ENCODE results near the gene PRSS3. TPM values are rescaled to one million over a fixed set of nuclear protein-coding genes. Genes with fewer than 3 reads are reported as not detected.
"Not testable (repeated sequence)": the region's sequence is repeated elsewhere in the genome, so short reads cannot be mapped to it uniquely, and the experiment has no call there.

PRSS3 gene
- total RNA-seq, 1 donor from 2014 or later = not detected

DNA sequence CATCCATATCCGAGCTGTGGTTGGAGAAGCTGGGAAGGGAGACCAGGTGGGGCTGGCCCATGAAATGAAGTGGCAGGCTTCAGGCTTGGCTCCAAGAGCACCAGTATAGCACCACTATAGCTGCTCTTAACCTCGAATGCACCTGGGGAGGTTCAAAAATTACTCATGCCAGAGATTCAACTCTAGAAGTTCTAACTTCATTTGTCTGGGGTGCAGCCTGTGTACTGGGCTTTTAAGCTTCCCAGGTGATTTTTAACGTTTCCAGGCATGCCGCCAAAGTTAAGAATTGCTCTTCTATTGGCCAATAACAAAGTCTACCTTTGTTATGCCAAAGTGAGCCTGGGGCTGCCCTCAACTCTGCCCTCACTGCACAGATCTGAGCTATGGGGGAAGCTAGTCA, 458 bp downstream of the PRSS3 start:
- Histone ChIP-seq H3K4me3 (no peak overlapping the region), H3K9me3 (replicated peaks) (no peaks in the 10 kb centered on the region), H3K27ac (replicated peaks) (no peak overlapping the region), H3K4me1 (no peaks in the 10 kb centered on the region), H3K27me3 (ENCODE audit: low read depth) (peaks cover 4% of the 10 kb centered on the region), H3K36me3 (no peaks in the 10 kb centered on the region)
- intact Hi-C loops (cut with micrococcal nuclease) = no loop called here
- TF ChIP-seq, protein P1, sequence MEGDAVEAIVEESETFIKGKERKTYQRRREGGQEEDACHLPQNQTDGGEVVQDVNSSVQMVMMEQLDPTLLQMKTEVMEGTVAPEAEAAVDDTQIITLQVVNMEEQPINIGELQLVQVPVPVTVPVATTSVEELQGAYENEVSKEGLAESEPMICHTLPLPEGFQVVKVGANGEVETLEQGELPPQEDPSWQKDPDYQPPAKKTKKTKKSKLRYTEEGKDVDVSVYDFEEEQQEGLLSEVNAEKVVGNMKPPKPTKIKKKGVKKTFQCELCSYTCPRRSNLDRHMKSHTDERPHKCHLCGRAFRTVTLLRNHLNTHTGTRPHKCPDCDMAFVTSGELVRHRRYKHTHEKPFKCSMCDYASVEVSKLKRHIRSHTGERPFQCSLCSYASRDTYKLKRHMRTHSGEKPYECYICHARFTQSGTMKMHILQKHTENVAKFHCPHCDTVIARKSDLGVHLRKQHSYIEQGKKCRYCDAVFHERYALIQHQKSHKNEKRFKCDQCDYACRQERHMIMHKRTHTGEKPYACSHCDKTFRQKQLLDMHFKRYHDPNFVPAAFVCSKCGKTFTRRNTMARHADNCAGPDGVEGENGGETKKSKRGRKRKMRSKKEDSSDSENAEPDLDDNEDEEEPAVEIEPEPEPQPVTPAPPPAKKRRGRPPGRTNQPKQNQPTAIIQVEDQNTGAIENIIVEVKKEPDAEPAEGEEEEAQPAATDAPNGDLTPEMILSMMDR (IDR thresholded peaks at IDR 0.05; ENCODE audit: borderline replicate concordance) = no peak
- DNase-seq = no peak

DNA sequence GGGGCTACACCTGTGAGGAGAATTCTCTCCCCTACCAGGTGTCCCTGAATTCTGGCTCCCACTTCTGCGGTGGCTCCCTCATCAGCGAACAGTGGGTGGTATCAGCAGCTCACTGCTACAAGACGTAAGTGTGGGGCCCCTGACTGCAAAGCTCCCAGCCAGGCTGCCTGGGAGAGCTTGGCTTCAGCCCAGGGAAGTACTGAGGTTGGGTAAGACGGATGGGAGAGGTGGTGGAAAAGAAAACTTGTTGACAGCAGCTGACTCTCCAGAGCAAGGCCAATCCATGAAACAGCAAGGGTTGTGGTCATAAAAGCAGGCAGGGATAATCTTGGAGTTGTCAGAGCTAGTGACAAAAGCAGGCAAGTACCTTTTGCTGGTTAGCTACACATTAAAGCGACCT, 1.3 kb downstream of the PRSS3 start:
- H3K4me1 ChIP-seq; intact Hi-C loops (cut with micrococcal nuclease); H3K36me3 ChIP-seq; H3K4me3 ChIP-seq; H3K27me3 ChIP-seq (ENCODE audit: low read depth); H3K9me3 ChIP-seq (replicated peaks); DNase-seq; H3K27ac ChIP-seq (replicated peaks): not testable (repeated sequence)

DNA sequence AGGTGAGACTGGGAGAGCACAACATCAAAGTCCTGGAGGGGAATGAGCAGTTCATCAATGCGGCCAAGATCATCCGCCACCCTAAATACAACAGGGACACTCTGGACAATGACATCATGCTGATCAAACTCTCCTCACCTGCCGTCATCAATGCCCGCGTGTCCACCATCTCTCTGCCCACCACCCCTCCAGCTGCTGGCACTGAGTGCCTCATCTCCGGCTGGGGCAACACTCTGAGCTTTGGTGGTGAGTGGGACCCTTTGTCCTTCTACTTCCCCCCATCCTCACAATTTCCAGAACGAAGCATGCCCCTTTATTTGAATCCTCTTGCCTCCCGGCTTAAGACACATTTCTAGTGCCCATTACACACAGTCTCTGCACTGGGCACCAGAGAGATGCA, 2.5 kb downstream of the PRSS3 start:
- Histone ChIP-seq H3K4me1 (no peaks in the 10 kb centered on the region), H3K4me3 (no peak overlapping the region), H3K9me3 (replicated peaks) (no peaks in the 10 kb centered on the region), H3K27me3 (ENCODE audit: low read depth) (peaks cover 4% of the 10 kb centered on the region), H3K27ac (replicated peaks) (no peak overlapping the region), H3K36me3 (no peaks in the 10 kb centered on the region)
- intact Hi-C loops (cut with micrococcal nuclease) = no loop called here
- DNase-seq = no peak
- TF ChIP-seq, protein P1 (IDR thresholded peaks at IDR 0.05; ENCODE audit: borderline replicate concordance) = no peak

DNA sequence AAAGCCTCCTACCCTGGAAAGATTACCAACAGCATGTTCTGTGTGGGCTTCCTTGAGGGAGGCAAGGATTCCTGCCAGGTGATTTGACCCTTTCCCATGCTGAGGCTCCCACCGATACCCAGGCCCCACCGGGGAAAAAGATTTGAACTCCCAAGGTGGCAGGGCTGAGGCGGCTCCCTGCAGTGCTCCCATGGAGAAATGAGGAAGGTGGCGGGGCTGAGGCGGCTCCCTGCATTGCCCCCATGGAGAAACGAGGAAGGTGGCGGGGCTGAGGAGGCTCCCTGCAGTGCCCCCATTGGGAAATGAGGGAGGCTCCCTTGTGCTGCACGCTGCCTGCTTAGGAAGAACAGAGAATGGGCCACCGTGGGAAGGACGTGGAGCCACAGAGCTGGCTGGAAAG, 3.2 kb downstream of the PRSS3 start:
- intact Hi-C loops (cut with micrococcal nuclease) = no loop called here
- H3K4me1 ChIP-seq = no peaks in the 10 kb centered on the region
- no peak overlapping the region for H3K4me3 ChIP-seq
- H3K9me3 ChIP-seq (replicated peaks) = no peaks in the 10 kb centered on the region
- peaks cover 4% of the 10 kb centered on the region for H3K27me3 ChIP-seq (ENCODE audit: low read depth)
- TF ChIP-seq, protein P1 (IDR thresholded peaks at IDR 0.05; ENCODE audit: borderline replicate concordance) = no peak
- no peak for DNase-seq
- no peaks in the 10 kb centered on the region for H3K36me3 ChIP-seq
- no peak overlapping the region for H3K27ac ChIP-seq (replicated peaks)

DNA sequence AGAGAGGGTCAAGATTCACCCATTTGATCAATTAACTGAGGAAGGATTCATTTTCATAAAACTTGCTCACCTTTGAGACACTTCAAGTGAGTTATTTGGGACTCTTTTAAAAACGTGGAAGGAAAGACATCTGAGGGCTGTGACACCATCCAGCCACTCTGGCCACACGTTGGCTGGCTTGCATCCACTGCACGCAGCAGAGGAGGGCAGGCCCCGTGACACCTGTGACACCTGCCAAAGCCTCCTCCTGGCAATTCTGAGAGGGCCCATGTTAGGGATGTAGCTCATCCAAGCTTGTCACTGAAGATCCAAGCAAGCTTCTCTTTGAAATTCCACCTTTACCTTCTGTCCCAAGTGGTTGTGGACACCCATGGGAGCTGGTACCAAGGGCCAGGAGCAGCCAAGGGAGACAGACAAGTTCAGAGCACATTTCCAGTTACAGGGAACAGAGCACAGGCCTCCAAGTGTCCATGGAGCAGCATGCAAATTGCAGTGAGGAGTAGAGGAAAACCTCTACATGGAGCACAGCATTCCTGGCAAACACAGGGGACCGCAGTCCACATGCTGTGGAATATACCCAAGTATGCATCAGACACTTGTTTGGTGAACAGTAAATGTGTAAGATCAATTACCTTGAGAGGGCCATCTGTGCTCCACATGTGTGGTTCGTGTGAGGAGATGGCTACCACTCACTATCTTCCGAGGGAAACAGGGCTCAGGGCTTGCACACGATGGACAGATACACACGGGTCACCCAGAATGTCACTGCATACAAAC, 4.8 kb downstream of the PRSS3 start:
- H3K4me1 ChIP-seq = no peaks in the 10 kb centered on the region
- no peak for DNase-seq
- intact Hi-C loops (cut with micrococcal nuclease) = no loop called here
- H3K27me3 ChIP-seq (ENCODE audit: low read depth) = peaks cover 4% of the 10 kb centered on the region
- H3K4me3 ChIP-seq = no peak overlapping the region
- H3K36me3 ChIP-seq = no peaks in the 10 kb centered on the region
- TF ChIP-seq, protein P1 (IDR thresholded peaks at IDR 0.05; ENCODE audit: borderline replicate concordance) = no peak
- H3K27ac ChIP-seq (replicated peaks) = no peak overlapping the region
- H3K9me3 ChIP-seq (replicated peaks) = no peaks in the 10 kb centered on the region

DNA sequence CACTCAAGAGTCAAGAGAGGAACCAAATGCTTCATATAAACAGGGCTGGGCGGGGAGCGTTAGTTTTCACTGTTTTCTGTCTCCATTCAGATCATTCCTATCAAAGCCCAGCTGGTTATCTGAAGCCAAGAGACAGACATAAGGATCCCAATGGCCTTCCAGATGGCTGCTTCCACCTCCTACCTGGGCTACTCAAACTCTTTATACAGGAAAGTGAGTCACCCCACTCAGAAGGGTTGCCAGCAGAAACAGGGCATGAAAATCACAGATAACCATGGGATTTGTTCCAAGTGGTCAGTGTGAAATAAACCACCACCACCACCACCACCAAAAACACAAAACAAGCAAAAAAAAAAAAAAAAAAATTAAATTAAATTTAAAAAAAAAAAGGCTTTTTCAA, 5.5 kb downstream of the PRSS3 start:
- Histone ChIP-seq H3K27ac (replicated peaks) (no peak overlapping the region), H3K4me1 (no peaks in the 10 kb centered on the region), H3K27me3 (ENCODE audit: low read depth) (peaks cover 4% of the 10 kb centered on the region), H3K36me3 (no peaks in the 10 kb centered on the region), H3K9me3 (replicated peaks) (no peaks in the 10 kb centered on the region), H3K4me3 (no peak overlapping the region)
- no peak for DNase-seq
- TF ChIP-seq, protein P1 (IDR thresholded peaks at IDR 0.05; ENCODE audit: borderline replicate concordance) = no peak
- intact Hi-C loops (cut with micrococcal nuclease) = no loop called here

DNA sequence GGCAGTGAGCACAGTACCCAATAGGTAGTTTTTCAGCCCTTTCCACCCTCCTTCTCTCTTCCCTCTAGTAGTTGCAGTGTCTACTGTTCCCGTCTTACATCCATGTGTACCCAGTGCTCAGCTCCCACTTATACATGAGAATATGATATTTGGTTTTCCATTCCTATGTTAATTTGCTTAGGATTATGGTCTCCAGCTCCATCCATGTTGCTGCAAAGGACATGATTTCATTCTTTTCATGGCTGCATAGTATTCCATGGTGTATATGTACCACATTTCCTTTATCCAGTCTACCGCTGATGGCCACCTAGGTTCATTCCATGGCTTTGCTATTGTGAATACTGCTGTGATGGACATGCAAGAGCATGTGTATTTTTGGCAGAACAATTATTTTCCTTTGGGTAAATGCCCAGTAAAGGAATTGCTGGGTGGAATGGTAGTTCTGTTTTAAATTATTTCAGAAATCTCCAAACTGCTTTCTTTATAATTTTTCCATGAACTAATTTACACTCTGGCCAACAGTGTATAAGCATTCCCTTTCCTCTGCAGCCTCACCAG, 6.7 kb downstream of the PRSS3 start:
- H3K27ac ChIP-seq (replicated peaks); DNase-seq; H3K27me3 ChIP-seq (ENCODE audit: low read depth); H3K9me3 ChIP-seq (replicated peaks); H3K36me3 ChIP-seq; H3K4me1 ChIP-seq; intact Hi-C loops (cut with micrococcal nuclease); H3K4me3 ChIP-seq: not testable (repeated sequence)

DNA sequence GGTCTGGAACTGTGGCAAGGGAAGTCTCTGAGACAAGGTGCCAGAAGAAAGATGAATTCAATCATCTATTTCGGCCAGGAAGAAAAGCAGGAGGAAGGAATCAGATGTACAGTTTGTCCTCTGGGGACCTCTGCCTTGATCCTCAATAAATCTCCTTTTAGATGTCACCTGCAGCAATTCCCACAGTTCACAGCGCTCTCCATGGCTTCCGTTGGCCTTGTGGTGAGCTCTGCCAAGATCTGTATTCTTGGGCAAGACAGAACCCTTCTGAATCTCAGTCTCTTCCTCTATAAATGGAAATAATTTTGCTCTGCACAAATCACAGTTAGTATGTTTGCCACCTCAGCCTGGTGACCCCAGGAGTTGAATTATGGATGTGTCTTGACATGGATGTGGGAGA, 8.8 kb downstream of the PRSS3 start:
- H3K27ac ChIP-seq (replicated peaks); H3K4me3 ChIP-seq; H3K4me1 ChIP-seq; DNase-seq; H3K27me3 ChIP-seq (ENCODE audit: low read depth); intact Hi-C loops (cut with micrococcal nuclease); H3K9me3 ChIP-seq (replicated peaks); H3K36me3 ChIP-seq: not testable (repeated sequence)

DNA sequence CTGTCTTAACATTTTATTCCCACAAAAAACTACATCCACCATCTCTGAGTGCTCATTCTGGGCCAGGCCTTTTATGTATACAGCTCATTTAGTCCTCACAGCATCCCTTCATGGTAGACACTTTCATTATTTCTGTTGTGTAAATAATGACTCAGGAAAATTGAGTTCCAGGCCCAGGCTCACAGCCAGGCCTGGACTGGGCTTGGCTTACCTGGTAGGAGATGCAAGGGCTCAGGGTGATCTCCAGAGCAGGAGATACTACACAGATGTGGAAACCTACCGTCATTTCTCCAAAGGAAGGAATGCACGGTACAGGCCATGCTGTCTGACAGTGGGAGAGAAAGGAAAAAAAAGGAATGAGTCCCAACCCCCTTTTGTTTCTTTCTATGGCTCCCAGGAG, 11.8 kb downstream of the PRSS3 start:
- H3K4me3 ChIP-seq; intact Hi-C loops (cut with micrococcal nuclease); H3K27ac ChIP-seq (replicated peaks); H3K9me3 ChIP-seq (replicated peaks); H3K4me1 ChIP-seq; H3K27me3 ChIP-seq (ENCODE audit: low read depth); DNase-seq; H3K36me3 ChIP-seq: not testable (repeated sequence)
